GM12878 (cell line): Measurements from ENCODE around the gene ERC1. TPM values are rescaled to one million over a fixed set of nuclear protein-coding genes. Genes with fewer than 3 reads are reported as not detected.

Experiments used
- ATAC-seq: fragments of 200-7000 bp; cut with Tn5 transposase; 3 replicates; pipeline ENCODE4 v1.9.1; 2020; ENCODE audit warnings: mild to moderate bottlenecking, moderate library complexity
- BruUV-seq: library from RNA; stranded (reverse); fragments of 400-500 nt; replicated peaks from 2 replicates; lab custom pipeline; 2021; lab: Mats Ljungman, UMichigan
- CTCF ChIA-PET: fragments of 300-600 bp; sonication (Branson Sonifier 250); formaldehyde crosslinking; extraction: SDS; loops from one replicate; lab custom pipeline; 2021; ENCODE audit warnings: inconsistent platforms; lab: Yijun Ruan, JAX
- POLR2A ChIA-PET: fragments of 350-600 bp; formaldehyde crosslinking; extraction: SDS; loops from one replicate; lab custom pipeline; 2021; ENCODE audit warnings: inconsistent platforms; lab: Charles Lee
- RAD21 ChIA-PET: fragments of 300-600 bp; sonication (Branson Sonifier 250); formaldehyde crosslinking; loops from one replicate; lab custom pipeline; 2023; ENCODE audit warnings: antibody characterized with exemption; ENCODE audit not compliant: unreplicated experiment; lab: Charles Lee
- SMC1A ChIA-PET: fragments of 300-600 bp; sonication (Branson Sonifier 250); formaldehyde crosslinking; loops from one replicate; lab custom pipeline; 2023; ENCODE audit not compliant: unreplicated experiment, uncharacterized antibody; lab: Charles Lee
- DNase-seq: peaks from one replicate; pipeline ENCODE4 v3.0.0-alpha.2; 2011; ENCODE audit warnings: low read depth, low spot score
- FAIRE-seq: peaks from 3 replicates; lab custom pipeline; 2011; peaks lifted over from hg19 to GRCh38; lab: Jason Lieb, UNC
- H2AFZ ChIP-seq: 2 replicates; pipeline ENCODE4 v1.6.0; 2011; ENCODE audit warnings: low read depth, low read length, control low read depth; ENCODE audit not compliant: control insufficient read depth
- H3K27ac ChIP-seq: 2 replicates; pipeline ENCODE4 v1.5.1; 2011; ENCODE audit warnings: control low read depth; ENCODE audit not compliant: control insufficient read depth, insufficient read depth
- H3K27me3 ChIP-seq, 2 experiments: replicated peaks in 1 of 2; 2 replicates each; pipeline versions ENCODE4 v1.6.0 to v1.6.1; 2011; ENCODE audit warnings: low read length in 1 of 2; ENCODE audit not compliant: control insufficient read depth in 2 of 2, insufficient read depth in 2 of 2
- H3K36me3 ChIP-seq, 2 experiments: 2 replicates each; pipeline ENCODE4 v1.5.1; 2011; ENCODE audit warnings: low read length in 1 of 2; ENCODE audit not compliant: control insufficient read depth in 2 of 2, insufficient read depth in 2 of 2
- H3K4me1 ChIP-seq: 2 replicates; pipeline ENCODE4 v1.6.1; 2011; ENCODE audit warnings: mild to moderate bottlenecking, low read length, moderate library complexity, mixed read lengths; ENCODE audit not compliant: control insufficient read depth, insufficient read depth
- H3K4me2 ChIP-seq: 2 replicates; pipeline ENCODE4 v1.6.0; 2011; ENCODE audit warnings: control low read depth; ENCODE audit not compliant: control insufficient read depth, insufficient read depth
- H3K4me3 ChIP-seq: fragments of 200-600 bp; sonication (generic); 2 replicates; pipeline ENCODE4 v1.5.1; 2016
- H3K79me2 ChIP-seq: 2 replicates; pipeline ENCODE4 v1.6.0; 2011; ENCODE audit warnings: low read length; ENCODE audit not compliant: control insufficient read depth, insufficient read depth
- H3K9ac ChIP-seq: 2 replicates; pipeline ENCODE4 v1.8.0; 2011; ENCODE audit warnings: low read length, control low read depth, mixed read lengths; ENCODE audit not compliant: control insufficient read depth, insufficient read depth
- H3K9me3 ChIP-seq: replicated peaks from 3 replicates; pipeline ENCODE4 v1.5.1; 2011; ENCODE audit warnings: mild to moderate bottlenecking, low read length; ENCODE audit not compliant: control insufficient read depth, insufficient read depth
- H4K20me1 ChIP-seq: 2 replicates; pipeline ENCODE4 v1.6.0; 2011; ENCODE audit not compliant: control insufficient read depth, insufficient read depth
- BCL11A ChIP-seq: IDR thresholded peaks from 2 replicates; pipeline ENCODE4 v1.6.1; 2011; ENCODE audit warnings: low read depth, low read length
- CBFB ChIP-seq: IDR thresholded peaks from 2 replicates; pipeline ENCODE4 v1.6.1; 2016; ENCODE audit warnings: antibody characterized with exemption, low read depth
- HDAC6 ChIP-seq: fragments of 200-600 bp; sonication (generic); IDR thresholded peaks from one replicate; pipeline ENCODE4 v1.8.0; 2017; ENCODE audit warnings: antibody characterized with exemption; ENCODE audit not compliant: unreplicated experiment
- KAT2A ChIP-seq: conservative IDR thresholded peaks from 2 replicates; pipeline ENCODE4 v1.6.1; 2011; ENCODE audit warnings: low read depth, low read length; ENCODE audit not compliant: control insufficient read depth
- KLF5 ChIP-seq: fragments of 450-650 bp; IDR thresholded peaks from 2 replicates; pipeline ENCODE4 v1.6.1; 2014; ENCODE audit warnings: mild to moderate bottlenecking; ENCODE audit not compliant: partially characterized antibody
- MXI1 ChIP-seq: fragments of 150-350 bp; IDR thresholded peaks from 2 replicates; pipeline ENCODE4 v1.6.1; 2011; ENCODE audit warnings: low read depth, mild to moderate bottlenecking, inconsistent platforms, low read length, improper control_type of control experiment
- MYB ChIP-seq: fragments of 150-350 bp; IDR thresholded peaks from 2 replicates; pipeline ENCODE4 v1.6.1; 2014; ENCODE audit warnings: mild to moderate bottlenecking, low read depth, low read length, borderline replicate concordance
- NBN ChIP-seq: fragments of 450-650 bp; IDR thresholded peaks from 2 replicates; pipeline ENCODE4 v1.6.1; 2016
- PAX8 ChIP-seq: fragments of 450-650 bp; IDR thresholded peaks from 2 replicates; pipeline ENCODE4 v1.6.1; 2017; ENCODE audit warnings: mild to moderate bottlenecking, moderate library complexity
- RCOR1 ChIP-seq: conservative IDR thresholded peaks from 2 replicates; pipeline ENCODE4 v1.6.1; 2012; ENCODE audit warnings: low read depth, low read length, improper control_type of control experiment
- SIN3A ChIP-seq: IDR thresholded peaks from 2 replicates; pipeline ENCODE4 v1.6.1; 2012; ENCODE audit warnings: low read depth, low read length, improper control_type of control experiment
- YY1 ChIP-seq: IDR thresholded peaks from 2 replicates; pipeline ENCODE4 v1.6.1; 2011; ENCODE audit warnings: low read depth, mild to moderate bottlenecking, low read length
- WGBS: methylation state at CpG from one replicate; pipeline ENCODE4 v1.1.6; 2016; ENCODE audit warnings: low lambda C conversion rate; ENCODE audit not compliant: insufficient replicate concordance, insufficient coverage; ENCODE audit errors: missing lambda C conversion rate; 5-methylcytosine and 5-hydroxymethylcytosine counted together
- in situ Hi-C: fragments of 300-500 bp; cut with MboI; formaldehyde crosslinking; loops from 9 replicates; pipeline ENCODE4 v1.14.3; 2018; ENCODE audit warnings: mixed read lengths
- intact Hi-C: fragments of 100-400 bp; cut with micrococcal nuclease; formaldehyde crosslinking; loops from one replicate; pipeline ENCODE4 v1.14.2; 2022; ENCODE audit not compliant: unreplicated experiment
- polyA plus RNA-seq, 11 experiments: library from polyadenylated mRNA; depleted of rRNA in 4 of 11; unstranded in 6 of 11; stranded (reverse) in 5 of 11; fragments of >200 nt; fragmentation: Nextera tagmentation in 4 of 11; fragmentation: Illumina TruSeq in 1 of 11; extraction: Ambion mirVana in 4 of 11; extraction: Trizol in 1 of 11; gene quantifications; 1 replicate in 1 of 11; 2 replicates in 10 of 11; pipeline versions ENCODE4 v1.2.1 to v1.2.3, GENCODE V29; 2011 to 2016; ENCODE audit warnings: inconsistent platforms in 2 of 11, missing spikeins in 2 of 11, low read depth in 1 of 11
- total RNA-seq, 4 experiments: library from RNA; depleted of rRNA in 3 of 4; stranded (reverse); fragments of >200 nt in 3 of 4; fragmentation: Illumina TruSeq in 1 of 4; extraction: Trizol in 1 of 4; gene quantifications; 2 replicates each; pipeline versions ENCODE4 v1.2.1 to v1.2.3, GENCODE V29; 2013 to 2021
- TF ChIP-seq, protein P1 (sequence below): fragments of 450-650 bp; IDR thresholded peaks from 2 replicates; pipeline ENCODE4 v1.6.1; 2016; ENCODE audit warnings: mild to moderate bottlenecking

ERC1 gene
- total and polyA plus RNA-seq, 10 of the 15 experiments (the other 5 are each of a cell fraction or from before 2014, with no cell fraction given) = 0.75 to 8.0 (median 5.0) TPM

- ChIA-PET CTCF (interaction anchor here (1.1 to 1.5 kb wide), 3 partner anchors 8 to 222 kb away, joined by 3 to 5 read pairs (median 5); no protein-coding TSS in a partner anchor), RAD21 (no interaction called here), SMC1A (interaction anchor here (0.8 to 1.5 kb wide), 5 partner anchors 9 to 266 kb away, joined by 3 to 4 read pairs (median 3); no protein-coding TSS in a partner anchor)
- Histone ChIP-seq H4K20me1 (no peaks in the 10 kb centered on the region), H3K36me3 (no peaks in the 10 kb centered on the region), H3K27me3 (no peaks in the 10 kb centered on the region), H3K79me2 (no peaks in the 10 kb centered on the region), H3K9ac (no peak overlapping the region), H2AFZ (no peak overlapping the region), H3K4me1 (no peaks in the 10 kb centered on the region), H3K27ac (no peak overlapping the region), H3K4me2 (no peak overlapping the region)
- 69% methylated on average over 4 of the region's 4 CpGs for WGBS
- FAIRE-seq = no peak
- ATAC-seq = no peak
- TF ChIP-seq SIN3A (no peak), MXI1 (no peak), KLF5 (no peak), NBN (no peak), HDAC6 (no peak), PAX8 (no peak), MYB (no peak), YY1 (no peak), KAT2A (no peak), CBFB (no peak), RCOR1 (no peak), BCL11A (no peak)
- TF ChIP-seq, protein P1, sequence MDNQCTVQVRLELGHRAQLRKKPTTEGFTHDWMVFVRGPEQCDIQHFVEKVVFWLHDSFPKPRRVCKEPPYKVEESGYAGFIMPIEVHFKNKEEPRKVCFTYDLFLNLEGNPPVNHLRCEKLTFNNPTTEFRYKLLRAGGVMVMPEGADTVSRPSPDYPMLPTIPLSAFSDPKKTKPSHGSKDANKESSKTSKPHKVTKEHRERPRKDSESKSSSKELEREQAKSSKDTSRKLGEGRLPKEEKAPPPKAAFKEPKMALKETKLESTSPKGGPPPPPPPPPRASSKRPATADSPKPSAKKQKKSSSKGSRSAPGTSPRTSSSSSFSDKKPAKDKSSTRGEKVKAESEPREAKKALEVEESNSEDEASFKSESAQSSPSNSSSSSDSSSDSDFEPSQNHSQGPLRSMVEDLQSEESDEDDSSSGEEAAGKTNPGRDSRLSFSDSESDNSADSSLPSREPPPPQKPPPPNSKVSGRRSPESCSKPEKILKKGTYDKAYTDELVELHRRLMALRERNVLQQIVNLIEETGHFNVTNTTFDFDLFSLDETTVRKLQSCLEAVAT = no peak
- TF ChIP-seq, all 136 proteins: peak for 0
- in situ Hi-C loops = no loop called here
- intact Hi-C loops = no loop called here
- Histone ChIP-seq H3K9me3 (no peaks in the 10 kb centered on the region), H3K4me3 (no peak overlapping the region)
- BruUV-seq = no TSS peak
- no peak for DNase-seq
- POLR2A ChIA-PET = no interaction called here
Observed at GRCh38 chr12:1383758-1384157, 392.7 kb downstream of the ERC1 start.
